ENCODE data around the gene MCOLN3.

DNA sequence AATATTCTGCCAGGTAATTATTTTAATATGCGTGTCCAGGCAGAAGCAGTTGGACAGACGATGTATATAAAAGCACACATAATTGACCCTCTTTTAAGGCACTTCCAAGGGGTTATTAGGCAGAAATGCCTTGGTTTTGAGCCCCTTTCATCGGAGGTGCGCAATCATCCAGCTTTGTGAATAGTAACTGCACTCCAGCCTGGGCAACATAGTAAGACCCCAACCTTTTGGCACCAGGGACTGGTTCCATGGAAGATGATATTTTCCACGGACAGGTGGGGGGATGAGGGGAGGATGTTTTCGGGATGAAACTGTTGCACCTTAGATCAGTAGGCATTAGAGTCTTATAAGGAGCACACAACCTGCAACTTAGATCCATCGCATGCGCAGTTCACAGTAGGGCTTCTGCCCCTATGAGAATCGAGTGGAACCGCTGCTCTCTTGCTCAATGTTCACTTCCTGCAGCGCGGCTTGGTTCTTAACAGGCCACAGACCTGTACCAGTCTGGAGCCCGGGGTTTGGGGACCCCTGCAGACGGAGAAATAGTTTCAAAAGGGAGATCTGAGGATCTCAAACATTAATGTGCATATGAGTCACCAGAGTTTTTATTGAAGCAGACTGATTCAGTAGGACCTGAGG lies 49.5 kb downstream of the MCOLN3 start:
- TF ChIP-seq, protein P1, sequence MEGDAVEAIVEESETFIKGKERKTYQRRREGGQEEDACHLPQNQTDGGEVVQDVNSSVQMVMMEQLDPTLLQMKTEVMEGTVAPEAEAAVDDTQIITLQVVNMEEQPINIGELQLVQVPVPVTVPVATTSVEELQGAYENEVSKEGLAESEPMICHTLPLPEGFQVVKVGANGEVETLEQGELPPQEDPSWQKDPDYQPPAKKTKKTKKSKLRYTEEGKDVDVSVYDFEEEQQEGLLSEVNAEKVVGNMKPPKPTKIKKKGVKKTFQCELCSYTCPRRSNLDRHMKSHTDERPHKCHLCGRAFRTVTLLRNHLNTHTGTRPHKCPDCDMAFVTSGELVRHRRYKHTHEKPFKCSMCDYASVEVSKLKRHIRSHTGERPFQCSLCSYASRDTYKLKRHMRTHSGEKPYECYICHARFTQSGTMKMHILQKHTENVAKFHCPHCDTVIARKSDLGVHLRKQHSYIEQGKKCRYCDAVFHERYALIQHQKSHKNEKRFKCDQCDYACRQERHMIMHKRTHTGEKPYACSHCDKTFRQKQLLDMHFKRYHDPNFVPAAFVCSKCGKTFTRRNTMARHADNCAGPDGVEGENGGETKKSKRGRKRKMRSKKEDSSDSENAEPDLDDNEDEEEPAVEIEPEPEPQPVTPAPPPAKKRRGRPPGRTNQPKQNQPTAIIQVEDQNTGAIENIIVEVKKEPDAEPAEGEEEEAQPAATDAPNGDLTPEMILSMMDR (IDR thresholded peaks at IDR 0.05; ENCODE audit: low read depth, low read length), result no peak
- TF ChIP-seq EZH2phosphoT487 (IDR thresholded peaks at IDR 0.05; ENCODE audit: low read depth), result no peak

Measured in OCI-LY3 (cell line).